PC-3 (cell line): Measurements from ENCODE around the gene ACTR1A.

Source experiments
- EZH2 ChIP-seq: fragments of 300-600 bp; sonication (generic); IDR thresholded peaks from one replicate; pipeline ENCODE4 v1.6.1; 2017; ENCODE audit warnings: antibody characterized with exemption, mild to moderate bottlenecking, low read length; ENCODE audit not compliant: unreplicated experiment
- TF ChIP-seq, protein P1 (sequence below): fragments of 300-600 bp; sonication (generic); conservative IDR thresholded peaks from 2 replicates; pipeline ENCODE4 v1.5.1; 2017; ENCODE audit warnings: antibody characterized with exemption, low read depth, mild to moderate bottlenecking, low read length

DNA sequence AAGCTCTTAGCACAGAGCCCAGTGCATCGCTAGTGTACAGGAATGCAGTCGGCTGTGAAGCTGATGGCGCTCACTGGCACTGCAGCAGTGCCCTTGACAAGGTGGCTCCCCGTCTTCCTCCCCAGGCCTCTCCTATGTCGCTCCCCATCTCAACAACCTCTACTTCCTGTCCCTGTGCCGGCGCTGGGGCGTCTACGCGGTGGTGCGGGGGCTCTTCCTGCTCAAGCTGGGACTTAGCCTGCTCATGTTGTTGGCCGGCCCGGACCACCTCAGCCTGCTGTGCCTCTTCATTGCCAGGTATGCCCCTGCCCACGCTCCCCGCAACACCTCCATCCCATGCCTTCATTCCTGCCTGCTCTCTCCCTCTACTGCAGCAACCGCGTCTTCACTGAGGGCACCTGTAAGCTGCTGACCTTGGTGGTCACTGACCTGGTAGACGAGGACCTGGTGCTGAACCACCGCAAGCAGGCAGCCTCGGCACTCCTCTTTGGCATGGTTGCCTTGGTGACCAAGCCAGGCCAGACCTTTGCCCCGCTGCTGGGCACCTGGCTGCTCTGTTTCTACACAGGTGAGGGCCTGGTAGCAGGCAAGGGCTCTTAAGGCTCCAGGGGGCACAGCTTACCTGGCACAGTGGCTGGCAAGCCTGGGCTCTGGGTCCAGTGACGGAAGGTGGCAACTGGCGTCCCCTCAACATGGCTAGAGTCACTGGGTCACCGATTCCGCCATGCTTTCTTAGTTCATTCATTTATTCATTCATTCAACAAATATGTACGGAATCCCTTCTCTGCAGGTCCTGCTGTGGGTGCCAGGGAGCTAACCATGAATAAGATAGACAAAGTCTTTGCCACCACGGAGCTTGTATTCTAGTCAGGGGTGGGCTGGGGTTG is 28.8 kb downstream of the ACTR1A start:
- TF ChIP-seq, protein P1, sequence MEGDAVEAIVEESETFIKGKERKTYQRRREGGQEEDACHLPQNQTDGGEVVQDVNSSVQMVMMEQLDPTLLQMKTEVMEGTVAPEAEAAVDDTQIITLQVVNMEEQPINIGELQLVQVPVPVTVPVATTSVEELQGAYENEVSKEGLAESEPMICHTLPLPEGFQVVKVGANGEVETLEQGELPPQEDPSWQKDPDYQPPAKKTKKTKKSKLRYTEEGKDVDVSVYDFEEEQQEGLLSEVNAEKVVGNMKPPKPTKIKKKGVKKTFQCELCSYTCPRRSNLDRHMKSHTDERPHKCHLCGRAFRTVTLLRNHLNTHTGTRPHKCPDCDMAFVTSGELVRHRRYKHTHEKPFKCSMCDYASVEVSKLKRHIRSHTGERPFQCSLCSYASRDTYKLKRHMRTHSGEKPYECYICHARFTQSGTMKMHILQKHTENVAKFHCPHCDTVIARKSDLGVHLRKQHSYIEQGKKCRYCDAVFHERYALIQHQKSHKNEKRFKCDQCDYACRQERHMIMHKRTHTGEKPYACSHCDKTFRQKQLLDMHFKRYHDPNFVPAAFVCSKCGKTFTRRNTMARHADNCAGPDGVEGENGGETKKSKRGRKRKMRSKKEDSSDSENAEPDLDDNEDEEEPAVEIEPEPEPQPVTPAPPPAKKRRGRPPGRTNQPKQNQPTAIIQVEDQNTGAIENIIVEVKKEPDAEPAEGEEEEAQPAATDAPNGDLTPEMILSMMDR, result no peak
- TF ChIP-seq EZH2, result no peak
